ENCODE results near the gene HEPACAM. TPM values are rescaled to one million over a fixed set of nuclear protein-coding genes. Genes with fewer than 3 reads are reported as not detected.

HEPACAM gene, protein sequence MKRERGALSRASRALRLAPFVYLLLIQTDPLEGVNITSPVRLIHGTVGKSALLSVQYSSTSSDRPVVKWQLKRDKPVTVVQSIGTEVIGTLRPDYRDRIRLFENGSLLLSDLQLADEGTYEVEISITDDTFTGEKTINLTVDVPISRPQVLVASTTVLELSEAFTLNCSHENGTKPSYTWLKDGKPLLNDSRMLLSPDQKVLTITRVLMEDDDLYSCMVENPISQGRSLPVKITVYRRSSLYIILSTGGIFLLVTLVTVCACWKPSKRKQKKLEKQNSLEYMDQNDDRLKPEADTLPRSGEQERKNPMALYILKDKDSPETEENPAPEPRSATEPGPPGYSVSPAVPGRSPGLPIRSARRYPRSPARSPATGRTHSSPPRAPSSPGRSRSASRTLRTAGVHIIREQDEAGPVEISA
- under 1 TPM in 1 of 2 donors, not detected in 1; 0.83 TPM for total RNA-seq

DNA sequence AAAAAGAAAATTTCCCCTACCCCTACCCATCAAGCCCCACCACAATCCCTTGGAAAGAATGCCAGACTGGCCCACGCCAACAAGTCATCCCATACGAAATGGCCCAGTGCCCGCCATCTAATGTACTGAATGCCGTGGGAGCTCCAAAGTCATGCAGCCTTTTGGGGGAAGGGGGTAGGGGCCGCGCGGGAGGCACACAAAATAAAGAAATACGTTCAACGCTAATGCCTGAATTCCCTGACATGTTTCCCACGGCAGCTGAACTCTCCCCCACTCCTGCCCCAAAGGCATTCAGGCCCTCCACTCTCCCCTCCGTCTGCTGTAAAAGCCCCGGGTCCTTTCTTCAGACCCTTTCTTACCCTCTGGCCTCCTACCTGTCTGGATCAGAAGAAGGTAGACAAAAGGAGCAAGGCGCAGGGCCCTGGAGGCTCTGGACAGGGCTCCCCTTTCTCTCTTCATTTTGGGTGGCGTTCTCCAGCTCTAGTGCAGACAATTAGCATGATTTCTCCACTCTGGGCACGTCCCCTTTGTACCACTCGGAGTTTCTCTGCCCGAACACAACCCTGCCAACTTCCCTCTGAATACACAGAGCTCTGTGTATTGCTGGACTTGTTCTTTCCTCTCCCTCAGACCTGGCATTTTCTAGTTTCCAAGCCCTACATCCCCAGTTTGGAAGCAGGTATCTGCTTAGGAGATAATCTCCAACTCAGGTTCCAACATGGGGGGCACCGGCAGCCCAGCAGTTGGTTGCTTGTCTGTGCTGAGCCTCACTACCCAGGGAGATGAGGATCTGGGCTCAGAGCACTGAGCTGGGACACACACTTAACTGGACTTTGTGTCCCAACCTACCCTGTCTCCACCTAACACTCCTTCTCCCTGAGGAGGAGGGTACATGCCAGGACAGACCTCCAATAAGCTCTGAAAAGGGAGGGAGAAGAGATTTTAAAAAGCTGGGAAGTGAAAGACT lies at the start of gene HEPACAM:
TSS of gene HEPACAM (minus strand) at position 500 of the 967 bp plus-strand sequence. CDS start at position 459, 41 bp downstream.
- TF ChIP-seq, protein P1, sequence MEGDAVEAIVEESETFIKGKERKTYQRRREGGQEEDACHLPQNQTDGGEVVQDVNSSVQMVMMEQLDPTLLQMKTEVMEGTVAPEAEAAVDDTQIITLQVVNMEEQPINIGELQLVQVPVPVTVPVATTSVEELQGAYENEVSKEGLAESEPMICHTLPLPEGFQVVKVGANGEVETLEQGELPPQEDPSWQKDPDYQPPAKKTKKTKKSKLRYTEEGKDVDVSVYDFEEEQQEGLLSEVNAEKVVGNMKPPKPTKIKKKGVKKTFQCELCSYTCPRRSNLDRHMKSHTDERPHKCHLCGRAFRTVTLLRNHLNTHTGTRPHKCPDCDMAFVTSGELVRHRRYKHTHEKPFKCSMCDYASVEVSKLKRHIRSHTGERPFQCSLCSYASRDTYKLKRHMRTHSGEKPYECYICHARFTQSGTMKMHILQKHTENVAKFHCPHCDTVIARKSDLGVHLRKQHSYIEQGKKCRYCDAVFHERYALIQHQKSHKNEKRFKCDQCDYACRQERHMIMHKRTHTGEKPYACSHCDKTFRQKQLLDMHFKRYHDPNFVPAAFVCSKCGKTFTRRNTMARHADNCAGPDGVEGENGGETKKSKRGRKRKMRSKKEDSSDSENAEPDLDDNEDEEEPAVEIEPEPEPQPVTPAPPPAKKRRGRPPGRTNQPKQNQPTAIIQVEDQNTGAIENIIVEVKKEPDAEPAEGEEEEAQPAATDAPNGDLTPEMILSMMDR (IDR thresholded peaks at IDR 0.05) = no peak
- Histone ChIP-seq H3K9me3 (no peaks in the 10 kb centered on the region), H3K27me3 (no peaks in the 10 kb centered on the region), H3K4me3 (no peak within 1 kb of the TSS), H3K4me1 (no peaks in the 10 kb centered on the region), H3K27ac (no peak within 1 kb of the TSS), H3K36me3 (no peaks in the 10 kb centered on the region)
- DNase-seq (ENCODE audit: low spot score) = no peak

DNA sequence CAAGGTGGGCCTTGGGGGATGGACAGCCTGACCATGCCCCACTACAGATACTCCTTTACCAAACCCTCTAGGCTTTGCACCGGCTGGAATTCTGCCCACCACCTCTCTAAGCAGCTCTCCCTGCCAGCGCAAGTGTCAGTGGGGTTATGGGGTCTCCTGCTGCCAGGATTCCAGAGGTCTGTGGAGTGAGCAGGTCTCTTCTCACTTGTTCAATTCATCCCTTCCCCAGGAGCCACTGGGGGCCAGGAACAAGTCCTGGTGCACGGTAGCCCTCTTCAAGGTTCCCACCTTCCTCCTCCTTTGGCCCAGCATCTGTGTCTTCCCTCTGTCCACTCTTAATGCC lies 48.6 kb upstream of the HEPACAM start:
- DNase-seq (ENCODE audit: low spot score) = no peak
- TF ChIP-seq, protein P1 (IDR thresholded peaks at IDR 0.05) = no peak
- Histone ChIP-seq H3K9me3 (peaks cover 0 to 3% of the 10 kb centered on the region in 2 donors), H3K36me3 (no peaks in the 10 kb centered on the region), H3K27me3 (no peaks in the 10 kb centered on the region), H3K4me1 (no peaks in the 10 kb centered on the region), H3K4me3 (no peak overlapping the region), H3K27ac (no peak overlapping the region)

DNA sequence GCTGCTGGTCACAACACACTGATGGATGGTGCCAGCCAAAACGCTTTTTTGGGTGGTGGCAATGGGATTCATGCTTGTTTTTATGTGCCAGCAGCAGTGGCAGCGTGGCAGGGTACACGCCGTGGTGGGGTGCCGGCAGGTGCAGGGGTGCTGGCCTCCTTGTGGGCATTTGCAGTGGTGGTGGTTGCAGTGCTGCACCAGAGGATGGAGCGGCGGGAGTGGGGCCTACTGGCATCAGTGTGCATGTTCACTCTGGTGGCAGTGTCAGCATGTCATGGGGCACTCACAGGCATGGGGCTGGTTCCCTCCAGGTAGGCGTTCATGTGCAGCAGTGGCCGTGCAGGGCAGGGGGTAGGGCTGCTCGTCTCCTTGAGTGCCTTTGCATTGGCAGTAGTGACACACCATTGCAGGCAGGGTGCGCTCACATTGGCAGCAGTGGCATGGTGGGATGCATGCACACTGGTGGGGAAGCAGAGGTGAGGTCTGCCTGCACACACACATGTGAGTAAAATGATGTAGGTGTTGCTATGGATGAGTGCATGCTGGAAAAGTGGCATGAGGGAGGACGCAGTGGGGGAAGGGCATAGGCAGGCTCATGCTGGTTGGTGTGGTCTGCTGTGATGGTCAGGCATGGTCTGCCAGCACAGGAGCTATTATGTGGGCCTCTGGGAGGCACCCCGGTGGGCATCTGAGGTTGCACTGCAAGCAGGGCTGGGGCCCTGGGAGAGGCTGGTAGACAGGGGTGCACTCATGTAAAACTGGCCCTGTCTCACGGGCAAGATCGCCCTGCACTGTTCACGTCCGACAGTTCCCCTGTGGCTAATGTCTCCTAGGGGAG lies 48.0 kb upstream of the HEPACAM start:
- TF ChIP-seq, protein P1 (IDR thresholded peaks at IDR 0.05) = no peak

DNA sequence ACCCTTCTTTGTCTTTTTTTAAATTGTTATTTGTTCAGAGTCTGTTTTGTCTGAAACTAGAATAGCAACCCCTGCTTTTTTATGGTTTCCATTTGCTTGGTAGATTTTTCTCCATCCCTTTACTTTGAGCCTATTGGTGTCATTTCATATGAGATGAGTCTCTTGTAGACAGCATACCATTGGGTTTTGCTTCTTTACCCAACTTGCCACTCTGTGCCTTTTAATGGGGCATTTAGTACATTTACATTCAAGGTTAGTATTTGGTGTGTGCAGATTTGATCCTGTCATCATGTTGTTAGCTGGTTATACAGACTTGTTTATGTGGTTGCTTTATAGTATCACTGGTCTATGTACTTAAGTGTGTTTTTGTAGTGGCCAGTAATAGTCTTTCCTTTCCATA lies 46.2 kb upstream of the HEPACAM start:
- Histone ChIP-seq H3K36me3 (no peaks in the 10 kb centered on the region), H3K4me1 (no peaks in the 10 kb centered on the region), H3K27ac (no peak overlapping the region), H3K27me3 (no peaks in the 10 kb centered on the region), H3K4me3 (no peak overlapping the region), H3K9me3 (peaks cover 0 to 6% of the 10 kb centered on the region in 2 donors)
- TF ChIP-seq, protein P1 (IDR thresholded peaks at IDR 0.05) = no peak
- DNase-seq (ENCODE audit: low spot score) = no peak

More for the DNA sequence above, 48.0 kb upstream of the HEPACAM start:
- H3K9me3 ChIP-seq = peaks cover 0 to 6% of the 10 kb centered on the region in 2 donors
- no peak overlapping the region for H3K27ac ChIP-seq
- no peaks in the 10 kb centered on the region for H3K4me1 ChIP-seq
- H3K4me3 ChIP-seq = no peak overlapping the region
- no peak for DNase-seq (ENCODE audit: low spot score)
- H3K36me3 ChIP-seq = no peaks in the 10 kb centered on the region
- H3K27me3 ChIP-seq = no peaks in the 10 kb centered on the region

DNA sequence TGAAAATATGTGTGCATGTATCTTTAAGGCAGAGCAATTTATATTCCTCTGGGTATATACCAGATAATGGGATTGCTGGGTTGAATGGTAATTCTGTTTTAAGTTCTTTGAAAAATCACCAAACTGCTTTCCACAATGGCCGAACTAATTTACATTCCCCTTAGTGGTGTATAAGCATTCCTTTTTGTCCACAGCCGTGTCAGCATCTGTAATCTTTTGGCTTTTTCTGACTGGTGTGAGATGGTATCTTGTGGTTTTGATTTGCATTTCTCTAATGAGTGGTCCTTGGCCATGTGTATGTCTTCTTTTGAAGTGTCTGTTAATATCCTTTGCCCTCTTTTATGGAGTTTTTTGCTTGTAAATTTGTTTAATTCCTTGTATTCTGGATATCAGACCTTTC lies 42.5 kb upstream of the HEPACAM start:
- DNase-seq (ENCODE audit: low spot score) = no peak
- H3K4me3 ChIP-seq = no peak overlapping the region
- TF ChIP-seq, protein P1 (IDR thresholded peaks at IDR 0.05) = no peak
- H3K4me1 ChIP-seq = no peaks in the 10 kb centered on the region
- H3K27me3 ChIP-seq = no peaks in the 10 kb centered on the region
- H3K27ac ChIP-seq = no peak overlapping the region
- peaks cover 0 to 6% of the 10 kb centered on the region in 2 donors for H3K9me3 ChIP-seq
- H3K36me3 ChIP-seq = no peaks in the 10 kb centered on the region
